Measurements from ENCODE around the gene CFTR. TPM values are rescaled to one million over a fixed set of nuclear protein-coding genes. Genes with fewer than 3 reads are reported as not detected.
"Not testable (repeated sequence)": the region's sequence is repeated elsewhere in the genome, so short reads cannot be mapped to it uniquely, and the experiment has no call there.

The CFTR gene
- total RNA-seq, 2 experiments from 2014 or later, result not detected

DNA sequence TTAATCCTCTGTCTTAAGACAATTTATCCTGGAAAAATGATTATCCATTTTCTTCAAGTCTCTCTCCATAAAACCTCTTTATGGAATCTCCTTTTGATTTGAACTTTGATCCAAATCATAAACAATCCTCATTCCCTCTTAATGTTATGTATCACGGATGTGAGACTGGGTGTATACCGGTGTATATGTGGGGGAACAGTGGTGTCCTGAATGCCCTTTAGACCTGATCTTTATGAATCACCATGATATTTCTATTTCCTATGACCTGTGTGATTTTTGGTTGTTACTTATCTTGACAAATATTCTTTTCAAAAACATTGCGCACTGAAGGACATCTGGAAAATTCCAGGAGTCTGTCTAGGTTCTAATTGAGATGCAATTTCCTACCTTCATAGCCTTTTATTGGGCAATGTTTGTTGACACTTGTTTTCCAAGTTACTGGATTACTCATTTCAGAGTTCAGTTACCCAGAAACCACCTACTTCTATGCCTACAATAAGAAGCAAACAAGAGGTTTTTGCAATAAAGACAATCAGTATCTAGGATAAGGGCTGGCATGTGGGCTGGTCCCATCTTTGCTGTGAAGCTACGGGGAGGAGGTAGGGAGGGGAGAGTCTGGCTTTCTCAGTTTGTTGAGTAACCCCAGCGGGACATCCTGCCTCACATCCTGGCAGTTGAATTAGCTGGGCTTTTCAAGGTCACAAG lies 203.0 kb downstream of the CFTR start:
- CTCF ChIA-PET, result no interaction called here
- POLR2A ChIA-PET, result no interaction called here

DNA sequence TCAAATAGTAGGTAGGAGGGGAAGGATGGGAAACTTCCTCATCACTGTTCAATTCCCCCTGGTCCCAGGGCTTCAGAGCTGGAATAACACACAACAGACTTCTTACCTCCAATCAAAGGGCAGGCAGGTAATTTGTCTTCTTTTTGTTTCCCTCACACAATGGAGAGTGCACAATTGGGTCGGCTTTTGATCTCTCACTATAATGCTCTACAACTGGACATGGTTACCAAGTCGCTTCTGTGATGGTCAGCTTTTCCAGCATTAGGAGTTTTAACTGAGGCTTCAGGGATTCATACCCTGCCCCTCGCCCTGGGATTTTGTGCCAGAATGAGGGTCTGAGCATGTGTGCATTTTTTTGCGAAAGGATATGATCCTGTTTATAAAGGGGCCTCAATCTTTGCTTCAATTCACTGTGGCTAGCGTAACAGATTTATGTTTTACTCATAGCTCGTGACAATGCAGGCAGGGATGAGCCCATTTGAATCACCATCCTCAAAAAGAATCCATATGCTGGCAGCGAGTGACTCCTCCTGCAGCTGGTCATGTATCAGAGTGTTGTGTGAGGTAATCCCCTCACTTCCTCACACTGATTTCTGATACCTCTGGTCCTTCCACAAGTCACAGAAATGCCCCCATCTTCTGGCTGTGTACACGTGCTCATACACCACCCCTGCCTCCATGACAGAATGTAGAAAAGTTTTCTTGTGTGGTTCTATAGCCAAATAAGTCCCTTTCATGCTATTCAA lies 203.8 kb downstream of the CFTR start:
- ChIA-PET CTCF (interaction anchor here (0.6 kb wide), 1 partner anchor 66 kb away, joined by 3 read pairs; no protein-coding TSS in a partner anchor), POLR2A (no interaction called here)

DNA sequence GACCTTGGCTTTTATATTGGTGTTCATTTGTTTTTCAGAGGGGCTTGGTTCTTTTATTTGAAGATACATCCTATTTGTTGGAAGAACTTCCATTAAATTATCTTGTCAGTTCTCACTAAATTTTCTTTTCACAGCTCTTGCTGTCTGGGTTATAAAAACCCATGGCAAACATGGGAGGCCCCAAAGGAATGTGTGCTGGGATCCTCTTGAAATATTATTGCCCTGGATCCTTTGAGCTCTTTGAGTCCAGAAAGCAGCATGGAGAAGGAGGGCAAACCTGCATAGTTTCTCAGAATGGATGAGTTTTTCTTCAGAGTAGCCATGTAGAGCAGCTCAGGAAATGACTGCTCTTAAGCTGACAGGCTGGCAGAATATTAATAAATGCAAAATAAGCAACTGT lies 206.0 kb downstream of the CFTR start:
- ChIA-PET CTCF (no interaction called here), POLR2A (no interaction called here)

DNA sequence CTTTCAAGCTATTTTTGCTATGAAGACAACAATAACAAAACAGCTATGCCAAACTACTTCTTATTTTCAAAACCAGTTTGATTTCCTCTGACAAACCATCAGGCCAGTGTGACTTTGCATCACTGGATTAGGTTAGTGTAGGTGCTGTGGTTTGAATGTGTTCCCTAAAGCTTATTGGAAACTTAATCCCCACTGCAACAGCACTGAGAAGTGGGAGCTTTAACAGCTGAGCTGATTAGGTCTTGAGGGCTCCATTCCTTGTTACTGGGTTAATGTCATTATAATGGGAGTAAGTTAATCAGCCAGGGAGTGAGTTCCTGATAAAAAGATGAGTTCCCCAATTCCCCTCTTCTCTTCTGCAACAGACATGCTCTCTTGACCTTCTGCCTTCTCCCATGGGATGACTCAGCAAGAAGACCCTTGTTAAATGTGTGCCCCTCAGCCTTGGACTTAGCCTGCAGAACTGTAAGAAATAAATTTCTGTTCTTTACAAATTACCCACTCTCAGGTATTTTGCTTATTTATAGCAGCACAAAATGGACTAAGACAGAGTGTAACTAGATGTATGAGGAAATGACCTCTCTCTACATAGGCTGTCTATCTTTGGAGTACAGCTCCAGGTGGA lies 206.6 kb downstream of the CFTR start:
- POLR2A ChIA-PET, result no interaction called here
- CTCF ChIA-PET, result no interaction called here

DNA sequence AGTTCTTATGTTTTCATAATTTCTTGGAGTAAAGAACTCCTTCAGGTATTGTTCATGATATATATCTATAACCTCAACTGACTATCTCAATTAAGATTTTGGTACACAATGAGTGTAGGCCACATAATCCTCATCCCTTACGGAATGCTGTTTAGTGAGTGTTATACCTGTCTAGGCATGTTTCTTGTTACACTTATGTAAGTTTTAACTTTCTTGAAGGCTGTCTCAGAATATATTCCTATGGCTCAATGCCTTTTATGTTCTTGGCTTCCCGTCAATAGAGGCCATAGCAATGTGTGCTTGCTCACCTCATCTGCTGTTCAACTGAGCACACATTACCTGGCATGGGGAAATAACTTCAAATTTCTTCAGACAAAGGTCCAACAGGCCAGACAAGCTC lies 208.3 kb downstream of the CFTR start:
- ChIA-PET POLR2A (no interaction called here), CTCF (no interaction called here)

DNA sequence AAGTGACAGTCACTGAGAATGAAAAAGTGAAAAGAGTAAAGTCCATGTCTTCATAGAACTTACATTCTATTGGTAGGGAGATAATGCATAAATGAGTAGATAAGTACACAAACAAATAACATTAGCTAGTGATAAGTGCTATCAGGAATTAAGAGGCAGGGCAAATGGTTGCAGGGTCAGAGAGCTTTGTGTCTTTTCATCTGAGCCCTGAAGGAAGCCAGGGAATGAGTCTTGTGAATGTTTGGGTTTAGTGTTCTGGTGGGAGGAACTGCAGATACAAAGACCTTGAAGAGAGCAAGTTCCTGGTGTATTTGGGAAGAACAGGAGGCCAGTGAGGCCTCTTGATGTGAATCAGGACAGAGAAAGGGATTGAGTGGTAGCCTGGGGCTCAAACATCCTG lies 209.6 kb downstream of the CFTR start:
- ChIA-PET CTCF (no interaction called here), POLR2A (no interaction called here)

DNA sequence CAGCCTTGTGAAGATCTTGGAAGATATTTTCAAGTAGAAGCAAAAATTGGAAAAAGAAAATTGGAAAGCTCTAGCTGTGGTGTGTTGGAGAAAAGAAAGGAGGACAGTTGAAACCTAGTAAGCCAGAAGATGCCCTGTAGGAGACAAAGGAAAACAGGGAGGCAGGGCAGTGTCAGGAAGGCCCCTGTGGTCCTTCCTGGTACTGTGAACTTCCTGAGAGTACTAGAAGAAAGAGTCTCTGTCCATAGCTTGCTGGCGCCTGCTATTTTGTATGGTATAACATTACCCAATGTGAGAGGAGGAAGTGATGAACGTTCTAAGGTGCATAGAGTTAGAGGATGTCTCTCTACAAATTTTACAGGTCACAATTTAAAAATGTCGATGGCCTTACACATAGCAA lies 210.3 kb downstream of the CFTR start:
- ChIA-PET POLR2A (no interaction called here), CTCF (no interaction called here)

DNA sequence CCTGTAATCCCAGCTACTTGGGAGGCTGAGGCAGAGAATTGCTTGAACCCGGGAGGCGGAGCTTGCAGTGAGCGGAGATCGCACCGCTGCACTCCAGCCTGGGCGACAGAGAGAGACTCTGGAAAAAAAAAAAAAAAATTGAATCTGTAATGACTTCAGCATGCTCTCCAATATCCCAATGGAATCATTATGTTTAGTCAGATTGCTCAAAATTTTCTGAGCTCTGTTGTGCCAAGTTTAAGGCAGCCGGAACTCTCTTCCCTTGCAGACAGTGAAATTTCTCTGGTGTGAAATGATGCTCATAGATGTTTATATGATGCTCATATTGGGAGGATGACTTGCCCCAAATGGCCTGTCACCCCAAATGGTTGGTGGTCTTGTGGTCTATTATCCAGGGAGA lies 212.5 kb downstream of the CFTR start:
- POLR2A ChIA-PET, result no interaction called here
- CTCF ChIA-PET, result no interaction called here

DNA sequence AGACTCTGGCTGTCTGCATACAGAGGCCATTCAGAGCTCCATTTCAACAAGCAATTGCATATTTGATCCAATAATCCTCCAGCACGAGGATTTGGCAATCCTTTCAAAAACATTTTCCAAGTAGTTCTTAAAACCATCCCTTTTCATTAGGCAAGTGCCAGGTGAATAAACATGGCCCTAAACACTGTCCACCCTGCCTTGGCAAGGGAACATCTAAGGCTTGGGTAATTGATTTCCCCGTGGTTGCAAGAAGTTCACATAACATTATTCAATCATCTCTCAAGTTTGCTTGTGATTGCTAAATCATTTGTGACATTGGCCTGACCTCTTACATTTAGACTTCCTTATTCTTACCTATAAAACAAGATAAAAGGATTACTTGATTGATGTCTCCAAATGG lies 218.2 kb downstream of the CFTR start:
- CTCF ChIA-PET, result no interaction called here

DNA sequence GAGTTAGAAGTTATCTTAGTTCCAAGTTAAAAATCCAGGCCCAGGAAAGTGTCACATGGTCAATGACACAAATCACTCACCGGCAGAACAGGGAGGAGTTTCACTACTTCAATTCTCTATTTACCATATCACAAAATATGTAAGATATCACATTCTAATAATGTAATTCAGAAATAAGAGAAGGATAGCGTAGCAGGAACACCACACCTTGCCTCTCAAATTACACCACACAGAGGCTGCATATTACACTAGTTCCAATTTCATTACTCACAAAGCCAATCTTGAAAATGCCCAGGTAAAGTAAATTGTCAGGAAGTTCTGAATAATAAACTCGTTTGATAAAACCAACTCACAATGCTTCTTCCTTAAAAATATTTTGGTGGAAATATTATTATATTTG lies 224.2 kb downstream of the CFTR start:
- POLR2A ChIA-PET, result no interaction called here
- CTCF ChIA-PET, result no interaction called here

More for the DNA sequence above, 218.2 kb downstream of the CFTR start:
- POLR2A ChIA-PET, result no interaction called here

DNA sequence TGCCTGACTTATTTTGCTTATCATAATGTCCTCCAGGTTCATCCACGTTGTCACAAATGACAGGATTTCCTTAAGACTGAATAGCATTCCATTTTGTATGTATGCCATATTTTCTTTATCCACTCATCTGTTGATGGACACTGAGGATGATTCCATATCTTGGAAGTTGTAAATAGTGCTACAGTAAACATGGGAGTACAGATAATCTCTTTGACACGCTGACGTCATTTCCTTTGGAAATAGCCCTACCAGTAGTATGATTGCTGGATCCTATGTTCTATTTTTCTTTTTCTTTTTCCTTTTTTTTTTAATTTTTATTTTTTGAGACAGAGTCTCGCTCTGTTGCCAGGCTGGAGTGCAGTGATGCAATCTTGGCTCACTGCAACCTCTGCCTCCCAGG lies 225.8 kb downstream of the CFTR start:
- ChIA-PET CTCF (no interaction called here), POLR2A (no interaction called here)

DNA sequence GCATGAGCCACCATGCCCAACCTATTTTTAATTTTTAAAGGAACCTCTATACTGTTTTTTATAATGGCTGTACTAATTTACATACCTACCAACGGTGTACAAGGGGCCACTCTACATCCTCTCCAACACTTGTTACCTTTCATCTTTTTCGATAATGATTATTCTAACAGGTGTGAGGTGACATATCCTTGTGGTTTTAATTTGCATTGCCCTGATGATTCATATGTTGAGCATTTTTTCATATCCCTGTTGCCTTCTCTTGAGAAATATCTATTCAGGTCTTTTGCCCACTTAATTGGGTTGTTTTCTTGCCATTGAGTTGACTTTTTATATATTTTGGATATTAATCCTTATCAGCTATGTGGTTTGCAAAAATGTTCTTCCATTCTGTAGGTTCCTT lies 226.4 kb downstream of the CFTR start:
- POLR2A ChIA-PET, result no interaction called here
- CTCF ChIA-PET, result no interaction called here

DNA sequence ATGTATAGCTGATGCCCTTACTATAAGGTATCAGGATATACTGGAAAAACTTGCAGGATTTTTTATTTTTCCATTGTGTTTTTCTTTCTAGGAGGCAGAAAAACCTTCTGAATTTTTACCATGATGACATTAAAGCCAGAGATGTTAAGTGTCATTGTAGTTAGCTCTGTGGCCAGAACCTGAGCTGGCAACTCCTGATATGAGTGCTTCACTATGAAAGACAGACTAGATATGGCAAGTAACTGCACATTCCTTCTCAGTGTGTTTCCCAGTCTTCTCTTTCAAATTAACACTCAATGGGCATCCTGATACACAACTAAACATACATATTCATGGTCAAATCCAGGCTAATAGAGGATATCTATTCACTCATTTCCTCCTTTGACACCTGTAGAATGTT lies 227.3 kb downstream of the CFTR start:
- CTCF ChIA-PET, result no interaction called here

DNA sequence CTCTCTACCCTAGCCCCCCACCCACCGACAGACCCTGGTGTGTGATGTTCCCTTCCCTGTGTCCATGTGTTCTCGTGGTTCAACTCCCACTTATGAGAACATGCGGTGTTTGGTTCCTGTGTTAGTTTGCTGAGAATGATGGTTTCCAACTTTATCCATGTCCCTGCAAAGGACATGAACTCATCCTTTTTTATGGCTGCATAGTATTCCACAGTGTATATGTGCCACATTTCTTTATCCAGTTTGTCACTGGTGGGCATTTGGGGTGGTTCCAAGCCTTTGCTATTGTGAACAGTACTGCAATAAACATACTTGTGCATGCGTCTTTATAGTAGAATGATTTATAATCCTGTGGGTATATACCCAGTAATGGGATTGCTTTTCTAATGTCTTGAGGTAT lies 228.3 kb downstream of the CFTR start:
- POLR2A ChIA-PET, CTCF ChIA-PET: not testable (repeated sequence)

More for the DNA sequence above, 227.3 kb downstream of the CFTR start:
- POLR2A ChIA-PET, result no interaction called here

DNA sequence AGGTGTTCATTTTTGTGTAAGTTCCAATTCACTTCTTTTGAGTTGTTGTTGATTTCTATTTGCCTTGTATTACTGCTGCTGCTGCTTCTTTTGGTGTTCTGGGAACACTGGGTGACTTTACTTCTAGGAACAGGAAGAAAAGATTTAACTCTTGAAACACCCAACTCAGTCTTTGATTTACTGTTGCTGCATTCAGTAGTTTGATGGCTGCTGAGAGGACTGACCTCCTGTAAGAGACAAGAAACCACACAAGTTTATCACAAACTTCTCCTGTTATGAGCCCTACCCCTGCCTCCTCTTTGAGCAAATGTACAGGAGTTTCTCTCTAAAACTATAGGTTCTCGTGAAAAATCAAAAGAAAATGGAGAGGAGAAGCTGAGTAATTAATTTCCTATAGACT lies 231.7 kb downstream of the CFTR start:
- POLR2A ChIA-PET, result no interaction called here
- CTCF ChIA-PET, result no interaction called here

DNA sequence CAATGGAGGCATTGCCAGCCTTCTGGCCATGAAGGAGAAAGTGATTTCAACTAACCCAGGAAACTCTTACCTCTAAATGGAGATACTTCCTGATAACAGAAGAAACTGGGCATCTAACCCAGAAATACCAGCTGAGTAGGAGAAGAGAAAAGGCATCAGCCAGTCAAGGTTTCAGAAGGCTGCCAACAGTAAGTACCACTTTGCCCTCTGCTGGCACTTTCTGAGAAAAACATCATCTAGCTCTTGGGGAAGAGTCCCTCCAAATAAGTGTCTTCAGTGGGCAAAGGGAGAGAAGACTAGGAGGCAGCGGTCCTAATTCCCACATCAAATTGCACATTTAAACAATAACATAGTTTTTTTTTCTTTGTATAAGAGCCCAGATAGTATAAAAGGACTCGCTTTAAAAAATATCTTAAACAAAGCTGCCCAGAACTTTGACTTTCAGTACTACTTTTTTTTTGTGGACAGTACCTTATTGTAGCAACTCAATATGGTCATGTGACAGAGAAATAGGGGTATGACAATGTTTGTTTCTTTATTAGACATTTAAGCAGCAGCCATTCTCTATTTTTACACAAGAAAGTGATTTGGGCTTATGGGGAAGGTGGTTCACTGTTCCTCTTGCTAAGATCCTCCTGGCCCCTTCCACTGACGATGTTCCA lies 236.1 kb downstream of the CFTR start:
- ChIA-PET CTCF (no interaction called here), POLR2A (no interaction called here)

DNA sequence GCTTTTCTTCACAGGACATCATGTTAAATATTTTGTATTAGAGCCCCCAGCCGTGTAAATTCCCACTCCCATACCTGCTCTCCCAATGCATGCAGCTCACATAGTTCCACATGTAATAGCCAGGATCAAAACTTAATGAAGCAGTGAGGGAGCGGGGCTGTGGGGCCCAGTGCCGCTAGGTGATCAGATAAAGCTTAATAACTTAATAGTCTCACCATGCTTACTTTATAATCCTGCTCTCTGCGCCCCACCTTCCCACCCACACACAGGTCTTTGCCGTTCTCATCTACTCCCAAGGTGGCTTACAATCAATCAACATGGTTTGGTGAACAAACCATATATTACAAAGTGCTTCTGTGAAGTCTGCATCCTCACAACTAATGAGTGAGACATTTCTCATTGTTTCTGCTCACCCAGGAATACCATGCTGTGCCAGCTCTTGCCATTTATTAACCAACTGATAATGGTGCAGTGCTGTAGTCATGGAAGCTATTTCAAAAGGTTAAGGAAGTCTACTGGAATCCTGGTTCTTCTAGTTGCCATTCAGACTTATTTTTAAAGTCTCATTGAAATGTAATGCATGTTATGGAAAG lies 237.0 kb downstream of the CFTR start:
- CTCF ChIA-PET, result interaction anchor here (0.7 kb wide), 1 partner anchor 1819 kb away, joined by 3 read pairs; no protein-coding TSS in a partner anchor
- POLR2A ChIA-PET, result no interaction called here

DNA sequence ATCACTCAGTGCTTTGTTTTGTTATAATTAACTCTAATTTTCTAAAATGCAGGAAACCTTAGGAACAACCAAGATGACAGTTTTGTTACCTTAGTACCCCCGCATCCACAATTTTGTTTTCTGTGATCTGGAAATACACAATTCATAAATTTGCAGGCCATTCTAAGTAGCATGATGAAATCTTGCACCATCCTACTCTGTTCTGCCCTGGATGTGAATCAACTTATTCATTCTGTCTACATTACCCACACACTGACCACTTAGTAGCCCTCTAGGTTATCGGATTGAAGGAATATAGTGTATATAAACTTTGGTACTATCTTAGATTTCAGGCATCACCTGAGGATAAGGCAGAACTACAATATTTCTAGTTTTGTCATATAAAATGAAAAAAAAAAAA lies 237.5 kb downstream of the CFTR start:
- ChIA-PET POLR2A (no interaction called here), CTCF (interaction anchor here (0.7 kb wide), 1 partner anchor 1820 kb away, joined by 3 read pairs; no protein-coding TSS in a partner anchor)
